COLO668 (cell line): ENCODE results near the gene TRAPPC14.

Experiments
- DNase-seq: peaks from one replicate; lab custom pipeline; 2025; ENCODE audit not compliant: unreplicated experiment; lab: John Stamatoyannopoulos, UW

Gene TRAPPC14

GRCh38 chr7:100173806-100174495 lies 15.4 kb upstream of the TRAPPC14 start:
- no peak for DNase-seq

GRCh38 chr7:100171840-100172239 lies 13.3 kb upstream of the TRAPPC14 start:
- no peak for DNase-seq

- no peak for DNase-seq
Observed at GRCh38 chr7:100171087-100171681, 12.7 kb upstream of the TRAPPC14 start.

GRCh38 chr7:100170101-100170897 lies 11.8 kb upstream of the TRAPPC14 start:
- DNase-seq, result no peak

- no peak for DNase-seq
Observed at GRCh38 chr7:100169147-100169850, 10.8 kb upstream of the TRAPPC14 start.

GRCh38 chr7:100167912-100168323 lies 9.4 kb upstream of the TRAPPC14 start:
- DNase-seq, result peak; percentile 7

- no peak for DNase-seq
Observed at GRCh38 chr7:100166970-100167911, 8.7 kb upstream of the TRAPPC14 start.

- DNase-seq, result no peak
Observed at GRCh38 chr7:100166317-100166940, 7.9 kb upstream of the TRAPPC14 start.

- DNase-seq, result no peak
Observed at GRCh38 chr7:100163871-100164270, 5.3 kb upstream of the TRAPPC14 start.

- peak; percentile 48 for DNase-seq
Observed at GRCh38 chr7:100163006-100163531, 4.5 kb upstream of the TRAPPC14 start.

GRCh38 chr7:100160067-100160466 lies 1.5 kb upstream of the TRAPPC14 start:
- DNase-seq, result no peak

- no peak for DNase-seq
Observed at GRCh38 chr7:100159099-100159623, 638 bp upstream of the TRAPPC14 start.

- DNase-seq, result peak; percentile 59
Observed at GRCh38 chr7:100157334-100158228, 942 bp downstream of the TRAPPC14 start.

GRCh38 chr7:100157069-100157333 lies 1.5 kb downstream of the TRAPPC14 start:
- no peak for DNase-seq

- DNase-seq, result no peak
Observed at GRCh38 chr7:100156331-100157068, 2.0 kb downstream of the TRAPPC14 start.

GRCh38 chr7:100155553-100156317 lies 2.8 kb downstream of the TRAPPC14 start:
- no peak for DNase-seq
